Activated CD8-positive, alpha-beta memory T cell treated with anti-CD3 and anti-CD28 coated beads, Interleukin-2, amount 50 U/mL, for 24 hours (primary cell): ENCODE results near the gene NRSN2.

Experiments used
- DNase-seq: peaks from one replicate; pipeline ENCODE4 v3.0.0-alpha.2; 2020; ENCODE audit errors: extremely low read depth

Gene NRSN2

GRCh38 chr20:346640-347316 lies at the start of gene NRSN2:
NRSN2 (plus strand) TSS chr20:347111; CDS start chr20:349644, 2,533 bp downstream.
- no peak for DNase-seq

DNA sequence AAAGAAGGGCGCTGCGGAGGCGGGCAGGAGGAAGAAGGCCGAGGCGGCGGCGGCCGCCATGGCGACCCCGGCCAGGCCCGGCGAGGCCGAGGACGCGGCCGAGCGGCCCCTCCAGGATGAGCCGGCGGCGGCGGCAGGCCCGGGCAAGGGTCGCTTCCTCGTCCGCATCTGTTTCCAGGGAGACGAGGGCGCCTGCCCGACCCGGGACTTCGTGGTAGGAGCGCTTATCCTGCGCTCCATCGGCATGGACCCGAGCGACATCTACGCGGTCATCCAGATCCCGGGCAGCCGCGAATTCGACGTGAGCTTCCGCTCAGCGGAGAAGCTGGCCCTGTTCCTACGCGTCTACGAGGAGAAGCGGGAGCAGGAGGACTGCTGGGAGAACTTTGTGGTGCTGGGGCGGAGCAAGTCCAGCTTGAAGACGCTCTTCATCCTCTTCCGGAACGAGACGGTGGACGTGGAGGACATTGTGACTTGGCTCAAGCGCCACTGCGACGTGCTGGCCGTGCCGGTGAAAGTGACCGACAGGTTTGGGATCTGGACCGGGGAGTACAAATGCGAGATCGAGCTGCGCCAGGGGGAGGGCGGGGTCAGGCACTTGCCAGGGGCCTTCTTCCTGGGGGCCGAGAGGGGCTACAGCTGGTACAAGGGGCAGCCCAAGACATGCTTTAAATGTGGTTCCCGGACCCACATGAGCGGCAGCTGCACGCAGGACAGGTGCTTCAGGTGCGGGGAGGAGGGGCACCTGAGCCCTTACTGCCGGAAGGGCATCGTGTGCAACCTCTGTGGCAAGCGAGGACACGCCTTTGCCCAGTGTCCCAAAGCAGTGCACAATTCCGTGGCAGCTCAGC lies 48.8 kb upstream of the NRSN2 start:
- peak; percentile 17 for DNase-seq

DNA sequence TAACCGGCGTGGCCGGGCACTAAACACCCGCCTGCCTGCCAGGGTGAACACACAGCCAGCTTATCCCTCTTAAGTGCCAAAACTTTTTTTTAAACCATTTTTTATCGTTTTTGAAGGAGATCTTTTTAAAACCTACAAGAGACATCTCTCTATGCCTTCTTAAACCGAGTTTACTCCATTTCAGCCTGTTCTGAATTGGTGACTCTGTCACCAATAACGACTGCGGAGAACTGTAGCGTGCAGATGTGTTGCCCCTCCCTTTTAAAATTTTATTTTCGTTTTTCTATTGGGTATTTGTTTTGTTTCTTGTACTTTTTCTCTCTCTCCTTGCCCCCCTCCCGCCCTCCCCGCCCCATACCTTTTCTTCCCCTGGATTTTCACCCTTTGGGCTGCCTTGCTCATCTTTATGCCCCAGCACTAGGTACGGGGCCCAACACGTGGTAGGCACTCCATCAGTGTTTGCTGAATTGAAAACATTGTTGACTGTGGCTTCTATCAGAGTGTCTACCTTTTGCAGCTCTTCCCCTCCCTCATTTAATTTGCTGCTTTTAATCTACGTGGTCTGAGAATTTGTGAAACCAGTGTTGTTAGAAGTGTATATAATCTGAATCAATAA lies 48.0 kb upstream of the NRSN2 start:
- DNase-seq, result no peak

- no peak for DNase-seq
These were observed 46.4 kb upstream of the NRSN2 start for GRCh38 chr20:300345-300990.

DNA sequence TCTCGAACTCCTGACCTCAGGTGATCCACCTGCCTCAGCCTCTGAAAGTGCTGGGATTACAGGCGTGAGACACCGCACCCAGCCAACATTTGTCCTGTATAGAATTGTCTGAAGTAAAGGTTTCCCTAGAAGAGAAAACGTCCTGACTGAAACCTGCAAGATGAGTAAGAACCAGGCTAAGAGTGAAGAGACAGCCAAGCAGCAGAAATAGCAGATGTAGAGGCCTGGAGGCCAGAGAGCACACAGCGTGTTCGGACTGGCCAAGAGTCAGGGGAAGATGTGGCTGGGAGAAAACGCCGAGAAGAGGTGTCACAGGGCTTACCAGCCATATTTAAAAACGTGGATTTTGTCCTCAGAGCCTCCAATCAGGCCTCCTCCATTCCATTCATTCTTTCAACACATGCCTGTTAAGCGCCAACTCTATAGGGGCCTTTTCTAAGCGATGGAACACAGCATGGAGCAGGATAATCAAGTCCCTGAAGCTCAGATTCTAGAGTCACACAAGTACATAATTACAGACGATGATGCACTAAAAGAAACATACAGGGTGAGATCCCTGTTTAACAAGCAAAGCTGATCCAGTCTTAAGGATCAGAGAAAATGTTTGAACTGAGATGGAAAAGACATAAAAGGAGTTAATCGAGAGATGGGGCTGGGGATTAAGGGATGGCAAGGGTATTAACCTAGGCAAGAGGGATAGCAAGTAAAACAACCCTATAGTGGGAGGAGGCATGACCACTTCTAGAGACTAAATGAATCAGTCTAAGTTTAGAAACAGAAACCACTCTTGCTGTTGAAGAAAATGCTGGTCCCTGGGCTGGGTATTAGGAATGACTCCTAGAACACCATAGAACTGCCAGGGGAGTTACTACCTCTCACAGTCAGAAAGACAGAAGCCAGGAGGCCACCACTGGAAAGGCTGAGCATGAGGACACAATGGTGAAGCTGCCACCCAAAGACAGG lies 44.7 kb upstream of the NRSN2 start:
- no peak for DNase-seq

GRCh38 chr20:305745-306144 lies 41.2 kb upstream of the NRSN2 start:
- DNase-seq, result no peak

GRCh38 chr20:308427-309038 lies 38.4 kb upstream of the NRSN2 start:
- DNase-seq, result no peak

- no peak for DNase-seq
These were observed 37.5 kb upstream of the NRSN2 start for GRCh38 chr20:309306-309840.

DNA sequence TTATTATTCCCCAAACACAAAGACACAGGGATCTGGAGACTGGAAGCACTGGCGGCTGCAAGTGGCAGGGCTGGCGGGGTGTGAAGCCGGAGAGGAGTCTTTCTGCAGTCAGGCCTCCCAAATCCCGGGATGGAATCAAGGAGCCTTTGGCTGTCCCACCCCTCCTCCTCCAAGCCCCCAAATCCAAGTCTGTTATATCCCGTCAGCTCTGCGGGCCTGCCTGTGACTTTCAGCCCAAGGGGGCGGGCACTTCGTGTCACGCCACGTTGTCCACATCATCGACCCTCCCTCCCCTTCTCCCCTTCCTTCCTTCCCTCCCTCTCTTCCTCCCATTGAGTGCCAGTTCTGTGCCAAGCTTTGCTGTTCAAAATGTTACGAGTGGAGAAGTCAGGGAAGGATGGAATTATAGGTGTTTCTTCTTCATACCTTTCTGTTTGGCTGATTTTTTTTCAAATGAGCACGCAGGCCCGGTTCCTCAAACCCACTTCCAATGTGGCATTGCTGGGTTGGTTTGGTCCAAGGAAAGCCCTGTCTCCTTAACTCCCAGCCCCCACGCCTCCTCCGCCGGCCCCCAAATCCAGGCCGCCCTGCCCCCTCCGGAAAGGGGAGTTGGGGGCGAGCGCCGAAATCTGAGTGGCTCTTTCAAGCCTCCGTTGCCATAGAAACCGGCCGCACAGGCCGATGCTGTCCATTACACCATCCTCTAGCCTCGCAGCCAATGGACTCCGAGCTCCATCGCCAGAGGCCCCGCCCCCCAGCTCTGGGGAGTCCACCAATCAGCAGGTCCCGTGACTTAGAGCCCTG lies 36.9 kb upstream of the NRSN2 start:
- no peak for DNase-seq

- DNase-seq, result no peak
These were observed 36.3 kb upstream of the NRSN2 start for GRCh38 chr20:310645-311044.

DNA sequence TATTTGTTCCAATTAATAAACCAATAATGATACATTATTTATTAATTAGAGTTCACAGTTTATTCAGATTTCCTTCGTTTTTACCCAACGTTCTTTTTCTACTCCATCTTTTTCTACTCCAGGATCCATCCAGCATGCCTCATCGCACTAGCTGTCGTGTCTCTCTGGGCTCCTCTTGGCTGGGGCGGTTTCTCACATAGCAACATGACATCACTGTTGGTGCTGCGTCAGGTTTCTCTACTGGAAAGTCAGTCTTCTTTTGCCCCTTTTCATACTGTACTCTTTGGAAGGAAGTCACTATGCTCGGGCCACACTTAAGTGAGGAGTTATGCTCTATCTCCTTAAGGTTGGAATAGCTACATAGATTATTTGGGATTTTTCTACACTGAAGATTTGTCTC lies 35.3 kb upstream of the NRSN2 start:
- no peak for DNase-seq

GRCh38 chr20:312067-312466 lies 34.8 kb upstream of the NRSN2 start:
- no peak for DNase-seq

DNA sequence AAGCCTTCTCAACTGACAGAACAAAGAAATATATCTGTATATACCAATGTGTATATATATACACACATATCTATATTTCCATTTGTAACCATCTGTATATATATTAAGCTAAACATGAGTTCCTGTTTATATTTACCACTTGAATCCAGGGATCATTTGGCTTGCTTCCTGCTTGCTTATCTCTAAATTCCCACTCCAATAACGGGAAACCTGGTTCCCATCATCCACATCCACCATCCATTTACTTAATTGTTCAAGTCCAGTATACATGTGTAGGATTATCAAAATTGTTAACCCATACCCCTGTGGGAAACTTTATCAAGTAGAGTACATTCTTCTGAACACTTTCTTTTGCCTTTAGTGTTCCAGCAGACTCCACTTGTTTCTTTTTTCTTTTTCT lies 34.0 kb upstream of the NRSN2 start:
- no peak for DNase-seq

DNA sequence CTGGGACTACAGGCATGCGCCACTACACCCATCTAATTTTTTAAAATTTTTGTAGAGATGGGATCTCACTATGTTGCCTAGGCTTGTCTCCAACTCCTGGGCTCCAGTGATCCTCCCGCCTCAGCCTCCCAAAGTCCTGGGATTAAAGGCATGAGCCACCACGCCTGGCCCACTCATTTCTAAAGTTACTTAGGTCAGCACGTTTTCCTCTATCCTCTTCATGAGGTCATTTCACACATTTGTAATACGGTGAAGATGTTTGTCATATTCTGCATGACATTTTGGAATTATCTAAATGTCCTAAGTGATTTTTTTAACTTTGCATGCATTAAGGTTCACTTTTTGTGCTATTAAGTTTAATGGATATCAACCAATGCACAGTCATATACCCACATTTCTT lies 33.5 kb upstream of the NRSN2 start:
- DNase-seq, result no peak

DNA sequence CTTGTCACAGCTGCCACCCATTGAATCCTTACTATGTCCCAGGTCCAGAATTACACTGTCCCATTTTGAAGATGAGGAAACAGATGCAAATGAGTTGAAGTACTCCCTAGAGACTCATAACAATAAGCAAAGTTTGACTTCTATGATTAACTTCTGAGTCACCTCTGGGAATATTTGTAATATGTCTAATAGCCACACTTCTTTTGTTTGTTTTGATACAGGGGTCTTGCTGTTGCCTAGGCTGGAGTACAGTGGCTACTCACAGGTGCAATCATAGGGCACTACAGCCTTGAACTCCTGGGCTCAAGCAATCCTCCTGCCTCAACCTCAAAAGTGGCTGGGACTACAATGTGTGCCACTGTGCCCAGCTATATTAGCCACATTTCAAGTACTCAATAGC lies 33.0 kb upstream of the NRSN2 start:
- no peak for DNase-seq

DNA sequence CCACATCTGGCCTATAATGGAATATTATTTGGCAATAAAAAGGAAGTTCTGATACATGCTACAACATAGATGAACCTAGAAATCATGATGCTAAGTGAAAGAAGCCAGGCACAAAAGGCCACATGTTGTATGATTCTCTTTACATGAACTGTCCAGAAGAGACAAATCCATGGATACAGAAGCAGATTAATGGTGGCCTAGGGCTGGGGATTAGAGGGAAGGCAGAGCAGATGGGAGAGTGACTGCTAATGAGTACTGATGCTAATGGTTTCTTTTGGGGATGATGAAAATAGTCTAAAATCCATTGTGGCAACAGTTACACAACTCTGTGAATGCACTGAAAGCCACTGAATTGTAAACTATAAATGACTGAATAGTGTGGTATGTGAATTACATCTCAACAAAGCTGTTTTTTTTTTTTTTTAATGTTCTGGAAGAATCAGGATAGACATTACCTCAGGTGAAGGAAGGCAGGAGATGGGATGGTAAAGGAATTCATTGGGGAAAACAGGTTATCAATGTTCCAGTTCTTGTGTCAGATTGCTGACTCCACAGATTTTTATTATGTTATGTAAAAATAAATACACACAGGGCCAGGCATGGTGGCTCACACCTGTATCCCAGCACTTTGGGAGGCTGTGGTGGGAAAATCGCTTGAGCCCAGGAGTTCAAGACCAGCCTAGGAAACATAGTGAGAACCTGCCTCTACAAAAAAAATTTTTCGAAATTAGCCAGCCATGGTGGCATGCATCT lies 30.4 kb upstream of the NRSN2 start:
- no peak for DNase-seq

DNA sequence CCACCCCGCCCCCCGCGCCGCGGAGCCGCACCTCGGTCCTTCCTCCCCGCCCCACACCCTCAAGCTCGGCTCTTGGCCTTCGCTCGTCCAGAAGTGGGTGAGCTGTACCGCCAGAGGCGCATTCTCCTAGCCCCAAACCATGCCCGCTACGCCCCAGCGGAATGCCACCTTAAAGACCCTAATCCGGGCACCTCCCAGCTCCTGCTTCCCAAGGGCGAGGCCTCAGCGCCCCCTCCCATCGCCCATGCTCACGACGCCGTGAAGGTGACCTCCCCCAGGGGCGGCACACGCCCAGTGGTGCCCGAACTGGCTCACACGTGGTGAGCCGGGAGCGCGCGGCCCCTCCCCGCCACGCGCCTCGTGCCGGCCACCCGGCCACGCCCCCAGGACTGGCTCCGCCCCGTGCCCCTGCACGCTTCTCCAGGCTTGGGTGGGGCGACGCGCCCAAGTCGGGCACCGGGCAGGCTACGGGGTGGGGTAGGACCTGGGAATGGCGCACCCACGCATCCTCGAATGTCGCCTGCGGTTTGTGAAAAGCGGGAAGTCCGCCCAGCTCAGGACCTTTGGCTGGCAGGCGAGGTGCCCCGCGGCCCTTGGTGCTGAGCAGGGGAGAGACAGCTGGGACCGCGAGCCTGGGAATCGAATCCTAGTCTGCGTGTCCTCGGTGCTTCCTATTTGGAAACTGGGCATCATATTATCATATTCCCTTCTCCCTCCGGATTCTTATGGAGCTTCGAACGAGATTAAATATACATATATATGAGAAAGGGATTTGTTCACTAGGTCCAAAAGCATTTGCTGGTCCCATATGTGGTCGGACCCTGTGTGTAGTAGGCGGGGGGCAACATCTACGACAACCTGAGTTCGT lies 22.5 kb upstream of the NRSN2 start:
- DNase-seq, result peak; percentile 64
